Fibroblast of gingiva (primary cell): ENCODE data around the gene FAM78A.

ENCODE experiments used
- DNase-seq: peaks from one replicate; pipeline ENCODE4 v3.0.0-alpha.2; 2011; ENCODE audit warnings: low read depth

The FAM78A gene

DNA sequence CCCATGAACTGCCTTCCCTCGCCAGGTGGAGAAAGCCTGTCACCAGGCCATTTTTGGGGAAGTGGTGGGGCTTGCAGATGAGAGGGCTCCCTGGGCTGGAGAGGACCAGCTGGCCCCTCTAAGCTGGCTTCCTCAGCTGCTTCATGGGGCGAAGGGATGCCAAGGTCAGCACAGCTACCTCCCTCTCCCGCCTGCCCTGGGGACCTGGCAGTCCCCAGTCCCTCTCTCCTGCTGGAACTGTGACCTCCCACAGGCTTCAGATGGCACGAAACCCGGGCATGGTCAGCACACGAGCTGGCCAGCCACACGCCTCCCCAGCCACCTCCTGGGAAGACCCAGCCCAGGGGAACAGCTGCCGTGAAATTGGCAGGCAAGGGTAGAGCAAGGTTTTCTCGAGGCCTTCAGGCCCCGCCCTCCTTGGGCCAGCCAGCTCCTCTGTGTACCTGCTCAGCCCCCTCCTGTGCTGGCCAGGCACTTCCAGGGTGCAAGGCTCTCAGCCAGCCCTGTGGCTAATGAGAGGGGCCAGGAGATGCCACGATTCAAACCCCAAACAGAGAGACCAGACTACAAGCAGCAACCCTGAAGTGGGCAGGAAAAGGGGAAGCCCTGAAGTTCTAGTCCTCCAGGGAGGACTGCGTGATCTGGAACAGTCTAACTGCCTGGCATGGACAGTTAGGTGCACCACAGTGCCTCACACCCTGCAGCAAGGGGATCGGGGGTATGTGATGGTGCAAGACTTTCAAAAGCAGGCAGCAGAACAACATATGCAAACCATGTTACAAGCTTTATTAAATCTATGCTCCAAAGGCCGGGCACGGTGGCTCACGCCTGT, 26.1 kb upstream of the FAM78A start:
- no peak for DNase-seq

DNA sequence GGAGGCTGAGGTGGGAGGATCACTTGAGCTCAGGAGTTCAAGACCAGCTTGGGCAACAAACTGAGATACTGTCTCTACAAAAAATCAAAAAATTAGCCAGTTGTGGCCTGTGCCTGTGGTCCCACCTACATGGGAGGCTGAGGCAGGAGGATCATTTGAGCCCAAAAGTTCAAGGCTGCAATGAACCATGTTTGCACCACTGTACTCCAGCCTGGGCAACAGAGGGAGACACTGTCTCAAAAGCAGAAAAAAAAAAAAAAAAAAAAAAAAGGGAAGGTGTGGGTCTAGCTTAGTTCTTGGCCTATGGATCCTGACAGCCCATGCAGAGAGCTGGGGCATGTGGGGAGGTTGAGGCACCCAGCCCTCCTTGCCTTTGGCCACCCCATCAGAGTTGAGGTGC, 24.1 kb upstream of the FAM78A start:
- no peak for DNase-seq

DNA sequence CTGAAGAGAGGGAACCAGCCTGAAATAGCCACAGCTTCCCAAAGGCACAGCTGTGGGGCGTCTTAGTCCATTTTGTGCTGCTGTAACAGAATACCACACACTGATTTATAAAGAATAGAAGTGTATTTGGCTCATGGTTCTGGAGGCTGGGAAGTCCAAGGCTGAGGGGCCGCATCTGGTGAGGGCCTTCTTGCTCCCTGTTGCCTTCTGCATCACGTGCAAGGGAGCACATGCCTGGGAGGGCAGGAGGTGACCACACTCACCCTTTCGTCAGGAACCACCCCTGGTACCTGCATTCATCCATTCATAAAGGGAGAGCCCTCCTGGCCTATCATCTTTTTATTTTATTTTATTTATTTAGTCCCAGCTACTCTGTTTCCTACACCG, 23.6 kb upstream of the FAM78A start:
- DNase-seq = no peak

DNA sequence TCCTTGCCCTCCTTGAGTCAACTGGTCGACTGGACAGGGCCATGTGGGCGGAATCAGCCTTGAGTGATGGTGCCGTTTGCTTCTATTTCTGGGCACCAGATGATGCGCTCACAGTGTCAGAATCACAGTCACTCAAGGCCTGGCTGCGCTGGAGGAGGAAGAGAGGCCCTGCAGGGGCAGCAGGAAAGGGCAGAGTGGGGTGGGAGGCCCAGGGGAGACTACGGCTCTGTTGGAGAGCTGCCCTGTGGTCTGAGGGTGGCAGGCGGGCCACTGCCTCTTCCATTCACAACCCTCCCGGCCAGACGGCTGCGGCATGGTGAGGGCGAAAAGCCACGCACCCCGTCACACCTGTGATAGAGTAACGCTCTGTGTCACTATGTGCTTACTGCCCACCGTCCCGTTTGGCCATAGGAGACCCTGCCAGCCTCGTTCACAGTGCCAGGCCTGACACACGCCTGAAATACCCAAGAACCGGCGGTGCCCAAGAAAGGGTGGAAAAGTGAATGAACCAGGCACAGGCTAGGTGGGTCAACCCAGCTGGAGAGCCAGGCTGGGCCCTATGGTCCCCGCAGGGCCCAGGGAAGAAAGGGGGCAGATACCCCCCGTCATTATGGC, 23.1 kb upstream of the FAM78A start:
- DNase-seq = no peak

DNA sequence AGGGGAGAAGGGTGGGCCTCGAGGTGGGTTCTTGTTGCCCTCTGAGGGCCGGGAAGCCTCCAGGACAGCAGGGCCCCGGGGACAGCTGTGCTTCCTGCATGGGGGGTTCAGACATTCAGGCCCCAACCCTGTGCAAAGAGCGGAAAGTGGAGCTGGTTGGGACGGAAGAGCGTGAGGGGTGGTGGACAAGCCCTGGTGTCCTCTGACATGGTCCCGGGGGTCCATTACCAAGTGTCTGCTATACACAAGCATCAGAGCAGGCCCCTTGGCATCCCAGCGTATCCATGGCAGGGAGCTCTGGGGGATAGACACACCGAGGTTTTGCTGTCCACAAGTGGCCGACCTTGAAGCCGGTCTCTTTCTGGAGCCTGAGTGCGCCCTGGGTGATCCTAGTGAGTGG, 22.5 kb upstream of the FAM78A start:
- DNase-seq = no peak

DNA sequence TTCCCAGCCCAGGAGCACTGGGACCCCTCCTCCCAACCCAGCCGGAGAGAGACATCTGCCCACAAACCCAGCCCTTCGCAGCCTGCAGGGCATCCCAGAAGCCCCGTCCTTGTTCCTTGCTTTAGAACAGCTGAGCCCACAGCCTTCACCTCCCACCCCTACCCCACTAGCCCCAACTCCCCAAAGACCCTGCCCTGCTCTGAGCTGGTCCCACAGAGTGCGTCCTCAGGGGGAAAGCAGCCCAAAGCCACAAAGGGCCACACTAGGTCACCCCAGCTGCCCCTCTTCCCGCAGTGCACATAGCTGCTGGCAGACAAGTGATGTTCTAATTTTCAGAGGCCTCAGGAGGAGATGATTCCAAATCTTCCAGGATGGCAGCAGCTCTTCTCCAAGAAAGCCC, 22.0 kb upstream of the FAM78A start:
- DNase-seq = no peak

DNA sequence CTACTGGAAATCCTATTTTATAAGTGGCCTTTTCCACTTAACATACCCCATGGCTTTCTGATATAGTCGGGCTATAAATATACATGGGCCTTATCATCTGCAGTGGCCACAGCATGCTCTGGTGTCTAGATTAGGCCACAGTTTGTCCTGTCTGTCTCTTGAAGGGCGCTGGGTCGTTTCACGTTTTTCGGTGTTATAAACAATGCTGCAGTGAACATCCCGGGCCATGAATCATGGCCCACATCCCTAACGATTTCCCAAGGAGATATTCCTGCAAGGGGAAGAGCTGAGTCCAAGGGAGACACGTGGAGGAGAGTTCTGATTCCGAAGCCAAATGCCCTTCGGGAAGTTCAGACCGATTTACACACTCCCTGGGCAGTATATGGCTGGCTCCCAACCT, 21.6 kb upstream of the FAM78A start:
- DNase-seq = peak; percentile 44

DNA sequence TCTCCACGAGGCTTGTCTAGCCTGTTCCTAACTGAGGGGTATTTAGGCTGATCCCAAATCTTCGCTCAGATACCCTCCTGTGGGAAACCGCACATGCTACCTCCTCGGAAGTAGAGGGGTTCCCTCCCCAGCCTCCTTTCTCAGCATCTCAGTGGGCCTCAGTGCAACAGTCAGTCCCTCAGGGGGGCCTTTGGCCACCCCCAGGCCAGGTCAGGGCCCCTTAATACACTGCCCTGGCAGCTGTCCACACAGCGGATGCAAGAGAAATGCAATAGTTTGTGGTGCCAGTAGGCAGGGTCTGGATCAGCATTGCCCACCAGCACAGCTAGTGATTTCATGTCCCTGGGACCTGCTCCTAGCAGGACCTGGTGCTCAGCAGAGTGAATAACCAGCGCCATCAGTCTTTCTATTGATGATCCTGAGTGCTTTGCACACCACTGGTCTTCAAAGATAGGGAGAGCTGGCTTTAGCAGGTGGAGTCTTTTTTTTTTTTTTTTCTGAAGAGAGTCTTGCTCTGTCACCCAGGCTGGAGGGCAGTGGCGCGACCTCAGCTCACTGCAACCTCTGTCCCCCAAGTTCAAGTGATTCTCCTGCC, 20.7 kb upstream of the FAM78A start:
- no peak for DNase-seq

DNA sequence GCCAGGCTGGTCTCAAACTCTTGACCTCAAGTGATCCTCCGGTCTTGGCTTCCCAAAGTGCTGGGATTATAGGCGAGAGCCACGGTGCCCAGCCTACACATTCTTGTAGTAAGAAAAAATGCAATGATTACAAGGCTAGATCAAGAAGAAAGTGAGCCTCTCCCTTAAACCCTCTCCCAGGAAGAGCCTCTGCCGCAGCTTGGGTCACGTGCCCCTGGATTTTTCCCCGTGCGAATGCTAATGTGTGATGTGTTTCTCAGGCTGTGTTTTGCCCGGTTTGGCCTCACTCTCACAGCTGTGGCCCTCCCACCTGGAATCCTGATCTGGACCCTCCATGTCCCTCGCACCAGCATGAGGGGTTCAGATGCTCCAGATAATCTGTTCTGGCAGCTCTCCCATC, 20.1 kb upstream of the FAM78A start:
- DNase-seq = no peak

DNA sequence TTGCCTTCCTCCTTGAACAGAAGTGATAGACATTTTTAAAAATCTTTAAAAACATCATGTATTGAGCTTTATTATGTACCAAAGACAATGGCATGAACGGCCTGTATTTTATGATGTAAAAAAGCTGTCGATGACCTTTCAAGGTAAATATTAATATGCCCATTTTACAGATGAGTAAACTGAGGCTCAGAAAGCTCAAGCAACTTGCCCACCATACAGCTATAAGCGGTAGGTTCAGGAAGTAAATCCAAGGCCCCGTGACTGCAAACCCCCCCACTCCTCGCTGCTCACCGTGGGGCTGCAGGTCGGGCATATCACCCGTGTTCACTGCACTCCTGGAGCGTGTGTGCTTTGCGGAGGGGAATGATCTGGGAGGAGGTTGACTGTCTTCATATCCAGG, 16.6 kb upstream of the FAM78A start:
- no peak for DNase-seq

DNA sequence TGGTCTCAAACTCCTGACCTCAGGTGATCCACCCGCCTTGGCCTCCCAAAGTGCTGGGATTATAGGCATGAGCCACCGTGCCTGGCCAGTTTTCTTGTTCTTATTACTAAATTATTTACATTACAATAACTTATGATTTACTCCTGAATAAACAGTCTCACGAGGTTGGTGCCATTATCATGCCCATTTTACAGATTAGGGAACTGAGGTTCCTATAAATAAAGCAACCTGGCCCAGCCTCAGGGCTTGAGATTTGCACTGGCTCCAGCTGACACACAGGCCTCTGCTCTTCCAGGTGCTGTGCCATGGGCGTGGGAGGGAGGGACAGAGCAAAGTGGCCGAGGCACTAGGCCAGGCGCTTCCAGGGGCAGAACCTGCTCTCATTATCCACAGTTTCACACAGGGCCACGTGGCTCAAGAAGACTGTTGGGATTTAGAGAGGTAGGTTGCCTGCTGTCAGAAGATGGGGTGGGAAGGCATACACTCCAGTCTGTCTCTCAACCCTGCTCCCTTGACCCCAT, 15.5 kb upstream of the FAM78A start:
- DNase-seq = no peak

DNA sequence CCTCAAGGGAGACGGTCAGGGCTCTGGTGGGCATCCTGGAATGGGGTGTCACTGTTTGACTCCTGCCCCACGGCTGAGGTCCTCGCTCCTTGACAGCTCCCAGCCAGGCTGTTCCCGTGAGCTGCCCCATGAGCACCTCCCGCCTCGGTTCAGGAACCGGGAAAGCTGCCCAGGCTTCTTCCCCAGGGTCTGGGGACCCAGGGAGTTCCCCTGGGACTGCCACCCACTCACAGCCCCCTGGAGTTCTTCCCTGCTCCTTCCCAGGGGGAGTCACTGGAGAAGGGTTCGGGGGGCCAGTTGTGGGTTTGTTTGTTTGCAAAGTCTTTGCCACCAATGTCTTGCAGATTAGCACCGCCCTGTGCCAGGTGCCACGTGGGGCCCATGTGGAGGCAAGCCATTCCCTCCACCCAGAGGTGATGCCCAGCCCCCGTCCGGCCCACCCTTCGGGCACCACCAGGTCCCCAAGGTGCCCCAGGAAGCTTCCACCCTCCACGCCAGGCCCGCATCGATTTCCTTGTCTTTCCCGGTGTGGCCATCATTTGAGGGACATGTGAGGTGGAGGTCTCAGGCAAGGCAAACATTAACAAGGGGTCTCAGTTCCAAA, 14.6 kb upstream of the FAM78A start:
- DNase-seq = no peak

DNA sequence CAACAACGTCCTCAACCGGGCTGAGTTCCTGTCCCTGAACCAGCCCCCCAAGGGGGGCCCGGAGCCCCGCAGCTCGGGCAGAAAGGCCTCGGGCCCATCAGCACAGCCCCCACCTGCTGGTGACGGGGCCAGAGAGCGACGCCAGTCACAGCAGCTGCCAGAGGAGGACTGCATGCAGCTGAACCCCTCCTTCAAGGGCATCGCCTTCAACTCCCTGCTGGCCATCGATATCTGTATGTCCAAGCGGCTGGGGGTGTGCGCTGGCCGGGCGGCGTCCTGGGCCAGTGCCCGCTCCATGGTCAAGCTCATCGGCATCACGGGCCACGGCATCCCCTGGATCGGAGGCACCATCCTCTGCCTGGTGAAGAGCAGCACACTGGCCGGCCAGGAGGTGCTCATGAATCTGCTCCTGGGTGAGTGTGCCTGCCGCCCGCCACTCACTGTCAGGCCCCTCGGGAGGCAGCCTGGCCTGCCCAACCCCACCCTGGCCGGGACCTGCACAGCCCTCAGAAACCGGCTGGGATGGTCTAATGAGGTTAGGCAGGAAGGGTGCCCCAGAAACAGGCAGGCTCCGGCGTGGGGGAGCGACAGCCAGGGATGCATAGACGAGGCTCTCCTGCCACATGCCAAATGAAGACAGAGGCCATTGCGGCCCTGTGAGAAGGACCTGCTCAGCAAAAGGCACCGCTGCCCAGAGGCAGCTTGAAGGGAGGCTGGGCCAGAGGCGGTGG, 13.9 kb upstream of the FAM78A start:
- DNase-seq = peak; percentile 29

DNA sequence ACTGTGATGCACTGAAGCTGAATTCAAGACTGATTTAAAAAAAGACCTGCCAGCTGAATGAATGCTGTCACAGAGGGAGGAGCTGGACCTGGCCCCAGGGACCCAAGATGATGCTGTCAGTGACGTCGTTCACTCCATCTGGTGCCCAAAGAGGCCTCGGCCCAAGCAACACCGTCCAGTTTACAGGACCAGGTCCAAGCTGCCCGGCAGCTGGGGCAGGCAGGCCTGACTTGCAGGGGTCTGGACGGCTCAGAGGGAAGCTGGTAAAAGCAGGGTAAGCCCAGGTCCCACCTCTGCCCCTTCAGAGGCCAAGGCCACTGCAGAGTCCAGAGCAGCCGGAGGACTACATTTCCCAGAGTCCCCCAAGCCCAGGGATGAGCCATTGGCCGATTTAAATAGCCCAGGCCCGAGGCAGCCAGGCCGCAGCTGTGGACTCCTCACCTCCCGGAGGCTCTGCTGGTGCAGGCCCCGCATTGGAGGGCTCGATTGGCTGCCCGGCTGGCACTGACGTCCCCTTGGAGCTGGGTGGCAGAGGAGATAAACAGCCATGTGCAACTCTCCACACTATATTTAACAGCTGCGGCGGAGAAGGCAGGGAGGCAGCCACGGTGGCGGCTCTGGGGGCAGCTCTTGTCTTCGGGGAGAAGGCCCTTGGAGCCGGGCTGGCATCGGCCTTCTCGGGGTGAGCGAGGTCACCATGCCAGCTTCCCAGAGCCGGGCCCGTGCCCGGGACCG, 13.2 kb upstream of the FAM78A start, which contains the start of gene PLPP7:
Gene PLPP7, plus strand, starts transcription at position 423 of the 735 bp plus-strand sequence. Its CDS starts 275 bp downstream, at position 698.
- peak; percentile 82 for DNase-seq

DNA sequence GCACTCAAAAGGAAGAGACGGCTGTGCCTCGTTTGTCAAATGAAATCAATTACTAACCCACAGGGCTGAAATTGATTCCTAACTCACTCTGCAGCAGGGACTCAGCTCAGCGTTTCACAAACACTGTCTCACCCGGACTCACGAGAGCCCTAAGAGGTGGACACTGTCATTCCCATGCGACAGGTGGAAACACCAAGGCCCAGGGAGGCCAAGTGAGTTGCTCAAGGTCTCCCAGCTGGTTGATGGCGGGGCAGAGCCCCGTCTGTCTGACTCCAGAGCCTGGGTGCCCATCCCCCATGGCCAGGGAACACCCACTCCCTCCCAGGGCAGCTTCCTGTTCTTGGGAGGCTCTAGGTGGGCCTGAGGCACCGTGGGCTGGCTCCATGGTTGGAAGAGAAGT, 11.9 kb upstream of the FAM78A start:
- DNase-seq = no peak

DNA sequence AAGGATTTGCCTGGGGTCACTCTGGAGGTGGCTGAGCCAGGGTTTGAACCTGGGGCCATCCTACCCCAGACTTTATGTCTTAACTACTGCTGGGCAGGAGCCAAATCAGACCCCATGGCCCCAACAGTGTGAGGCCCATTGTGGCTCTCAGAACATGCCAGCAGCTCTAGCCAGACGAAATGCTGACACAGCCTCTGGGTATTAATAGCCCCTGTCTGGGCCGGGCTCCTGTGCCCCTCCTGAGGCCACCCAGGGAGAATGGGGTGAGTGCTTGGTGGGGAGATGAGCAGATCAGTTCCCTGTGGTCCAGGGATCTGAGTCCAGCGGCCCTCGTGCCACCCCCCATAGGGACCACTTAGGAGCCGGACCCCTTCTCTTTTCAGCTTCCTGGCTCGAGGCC, 11.0 kb upstream of the FAM78A start:
- DNase-seq = no peak

DNA sequence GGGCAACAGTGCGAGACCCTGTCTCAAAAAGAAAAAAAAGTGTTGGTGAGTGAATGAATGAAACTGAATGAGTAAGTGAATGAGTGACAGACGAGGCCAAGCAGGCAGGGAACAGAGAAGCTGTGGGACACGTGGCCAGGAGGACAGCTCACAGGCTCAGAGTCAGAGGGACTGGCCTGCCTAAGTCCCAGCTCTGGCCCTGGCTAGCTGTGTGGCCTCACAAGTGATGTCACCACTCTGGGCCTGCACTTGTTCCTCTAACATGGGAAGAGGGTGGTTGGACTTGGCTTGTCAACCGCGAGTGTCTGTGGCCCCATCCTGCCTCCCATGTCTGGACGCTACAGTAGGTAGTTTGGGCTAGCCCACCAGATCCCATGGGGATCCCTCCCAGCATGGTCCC, 8.5 kb upstream of the FAM78A start:
- DNase-seq = no peak

DNA sequence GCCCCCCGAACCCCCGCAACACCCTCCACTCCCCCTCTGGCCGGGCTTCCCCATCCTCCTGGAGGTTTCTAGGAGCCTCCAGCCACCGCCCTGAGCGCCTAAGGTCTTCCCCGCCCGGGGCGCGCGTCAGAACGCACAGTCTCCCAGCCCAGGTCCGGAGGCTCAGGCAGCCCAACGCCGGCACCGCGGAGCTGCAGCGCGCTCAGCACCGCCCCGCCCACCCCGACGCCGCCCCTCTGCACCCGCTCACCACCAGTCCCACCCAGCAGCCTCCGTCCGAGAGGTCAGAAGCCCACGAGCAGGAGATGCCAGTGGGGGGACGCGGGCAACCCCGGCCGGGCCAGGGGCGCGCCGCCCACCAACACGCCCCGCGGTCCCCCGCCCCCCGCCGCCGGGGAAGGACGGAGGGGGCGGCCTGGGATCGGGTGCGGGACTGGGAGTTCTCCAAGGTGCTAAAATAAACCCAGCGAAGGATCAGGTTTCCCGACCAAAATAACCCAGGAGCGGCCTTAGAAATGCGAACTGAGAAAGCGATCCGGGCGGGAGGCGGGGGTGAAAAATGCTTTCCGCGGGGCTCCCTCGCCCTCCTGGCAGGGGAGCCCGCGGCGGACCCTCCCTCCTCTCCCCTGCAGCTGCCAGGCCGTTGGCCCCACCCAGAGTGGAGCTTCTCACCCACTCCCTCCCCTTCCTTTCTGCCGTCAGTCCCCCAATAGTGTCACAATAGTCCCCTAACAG, 6.5 kb upstream of the FAM78A start:
- no peak for DNase-seq

DNA sequence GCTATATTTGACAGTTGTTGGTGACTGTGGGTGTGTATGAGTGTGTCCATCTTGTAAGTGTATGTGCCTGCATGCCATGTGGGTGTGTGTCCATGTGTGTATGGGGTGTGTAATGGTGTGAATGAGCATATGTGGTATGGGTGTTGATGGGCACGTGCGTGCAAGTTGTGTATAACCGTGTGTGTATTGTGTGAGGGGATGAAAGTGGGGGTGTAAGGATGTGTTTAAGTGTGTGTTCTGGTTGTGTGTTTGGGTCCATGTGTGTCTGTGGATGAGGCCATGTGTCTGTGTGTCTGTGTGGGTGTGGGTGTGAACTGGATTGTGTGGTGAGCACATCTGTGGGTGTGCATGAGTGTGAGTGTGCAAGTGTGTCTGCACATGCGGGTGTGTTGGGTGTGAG, 5.9 kb upstream of the FAM78A start:
- no peak for DNase-seq

DNA sequence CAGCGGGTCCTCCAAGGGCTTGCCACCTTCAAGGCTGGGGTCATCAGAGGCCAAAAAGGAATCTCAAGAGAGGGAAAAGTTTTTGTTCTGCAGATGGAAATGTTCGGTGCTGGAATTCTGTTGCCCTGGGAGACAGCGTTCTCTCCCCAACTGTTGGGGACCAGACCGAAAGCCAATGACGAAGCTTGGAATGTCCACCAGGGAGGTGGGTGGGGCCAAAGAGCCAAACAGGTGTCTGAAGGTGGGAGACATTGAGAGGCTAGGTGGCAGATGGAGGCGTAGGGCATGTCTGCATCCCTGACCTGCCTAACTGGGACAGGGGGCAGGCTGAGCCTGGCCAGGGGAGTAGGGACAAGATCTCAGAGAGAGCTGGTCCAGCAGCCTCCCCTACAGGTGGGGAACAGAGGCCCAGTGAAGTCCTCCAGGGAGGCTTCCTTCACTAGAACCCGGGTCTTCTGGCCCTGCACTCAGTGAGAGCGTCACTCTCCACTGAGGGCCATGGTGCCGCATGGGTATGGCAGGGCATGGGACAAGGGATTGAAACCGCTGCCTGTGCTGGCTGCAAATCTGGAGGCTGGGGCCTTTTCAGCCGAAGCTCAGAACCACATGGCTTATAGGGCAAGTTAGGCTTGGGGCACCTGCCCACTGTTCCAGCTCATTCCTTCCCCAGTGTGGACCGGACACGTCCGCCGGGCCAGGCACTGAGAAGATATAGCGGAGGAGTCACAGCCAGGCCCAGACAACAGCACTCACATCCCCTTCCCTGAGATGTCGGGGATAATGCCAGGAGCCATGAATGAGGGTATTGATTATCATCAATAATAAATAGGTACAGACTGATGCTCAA, 5.0 kb upstream of the FAM78A start:
- DNase-seq = no peak
